Dendritic cell treated with granulocyte-macrophage colony-stimulating factor and Interleukin-4, amounts not matched to agents 40 ng/mL and 50 ng/mL, for 4 days (primary cell): ENCODE data around the gene SOD1.
"Not testable (repeated sequence)": the region's sequence is repeated elsewhere in the genome, so short reads cannot be mapped to it uniquely, and the experiment has no call there.

Experiments
- H3K27ac Mint-ChIP-seq: one replicate; pipeline ENCODE4 v1.8.0; 2022; ENCODE audit warnings: mild to moderate bottlenecking, mixed read lengths
- H3K27me3 Mint-ChIP-seq: one replicate; pipeline ENCODE4 v1.8.0; 2022; ENCODE audit warnings: mild to moderate bottlenecking, mixed read lengths
- H3K36me3 Mint-ChIP-seq: one replicate; pipeline ENCODE4 v1.8.0; 2022; ENCODE audit warnings: low read depth, mixed read lengths
- H3K4me1 Mint-ChIP-seq: one replicate; pipeline ENCODE4 v1.8.0; 2022; ENCODE audit warnings: low read depth, mixed read lengths
- H3K4me3 Mint-ChIP-seq: one replicate; pipeline ENCODE4 v1.8.0; 2022; ENCODE audit warnings: mild to moderate bottlenecking, moderate library complexity, mixed read lengths
- H3K9me3 Mint-ChIP-seq: one replicate; pipeline ENCODE4 v1.8.0; 2022; ENCODE audit warnings: mixed read lengths
- intact Hi-C: fragments of 100-400 bp; cut with micrococcal nuclease; formaldehyde crosslinking; loops from one replicate; pipeline ENCODE4 v1.15.0; 2022

SOD1 gene

GRCh38 chr21:31665397-31665796 lies 5.9 kb downstream of the SOD1 start:
- Mint-ChIP-seq H3K27ac (peak overlapping the region; percentile 10), H3K9me3 (no peaks in the 10 kb centered on the region), H3K4me1 (peaks cover 43% of the 10 kb centered on the region), H3K27me3 (no peaks in the 10 kb centered on the region), H3K36me3 (peaks cover 81% of the 10 kb centered on the region), H3K4me3 (no peak overlapping the region)
- intact Hi-C loops = loop anchor here (5.0 kb wide), 1 partner anchor 57 kb away; no protein-coding TSS in a partner anchor

- not testable (repeated sequence) for H3K27me3 Mint-ChIP-seq, H3K4me3 Mint-ChIP-seq, H3K9me3 Mint-ChIP-seq
- Mint-ChIP-seq H3K4me1 (peaks cover 41% of the 10 kb centered on the region), H3K27ac (peak overlapping the region; percentile 10), H3K36me3 (peaks cover 84% of the 10 kb centered on the region)
- intact Hi-C loops = loop anchor here (5.0 kb wide), 1 partner anchor 56 kb away; no protein-coding TSS in a partner anchor
Observed at GRCh38 chr21:31665869-31666268, 6.4 kb downstream of the SOD1 start.

GRCh38 chr21:31666445-31667010 lies 7.0 kb downstream of the SOD1 start:
- Mint-ChIP-seq H3K9me3 (no peaks in the 10 kb centered on the region), H3K4me3 (no peak overlapping the region), H3K27ac (no peak overlapping the region), H3K4me1 (peaks cover 34% of the 10 kb centered on the region), H3K36me3 (peaks cover 83% of the 10 kb centered on the region), H3K27me3 (no peaks in the 10 kb centered on the region)
- intact Hi-C loops = loop anchor here (5.0 kb wide), 1 partner anchor 56 kb away; no protein-coding TSS in a partner anchor

GRCh38 chr21:31667132-31667531 lies 7.6 kb downstream of the SOD1 start:
- Mint-ChIP-seq H3K4me1 (peaks cover 30% of the 10 kb centered on the region), H3K27ac (no peak overlapping the region), H3K27me3 (no peaks in the 10 kb centered on the region), H3K36me3 (peaks cover 85% of the 10 kb centered on the region), H3K4me3 (no peak overlapping the region), H3K9me3 (no peaks in the 10 kb centered on the region)
- intact Hi-C loops = loop anchor here (5.0 kb wide), 1 partner anchor 55 kb away; no protein-coding TSS in a partner anchor

- H3K4me3 Mint-ChIP-seq = no peak overlapping the region
- peaks cover 84% of the 10 kb centered on the region for H3K36me3 Mint-ChIP-seq
- H3K27me3 Mint-ChIP-seq = no peaks in the 10 kb centered on the region
- H3K4me1 Mint-ChIP-seq = peaks cover 29% of the 10 kb centered on the region
- intact Hi-C loops = loop anchor here (5.0 kb wide), 1 partner anchor 55 kb away; no protein-coding TSS in a partner anchor
- H3K9me3 Mint-ChIP-seq = no peaks in the 10 kb centered on the region
- H3K27ac Mint-ChIP-seq = no peak overlapping the region
Observed at GRCh38 chr21:31667639-31668038, 8.1 kb downstream of the SOD1 start.

GRCh38 chr21:31668651-31669491 lies 9.4 kb downstream of the SOD1 start:
- Mint-ChIP-seq H3K4me3 (no peak overlapping the region), H3K36me3 (peaks cover 74% of the 10 kb centered on the region)

GRCh38 chr21:31670070-31670469 lies 10.6 kb downstream of the SOD1 start:
- H3K27ac Mint-ChIP-seq = no peak overlapping the region
- H3K4me1 Mint-ChIP-seq = peaks cover 16% of the 10 kb centered on the region
- H3K27me3 Mint-ChIP-seq = no peaks in the 10 kb centered on the region
- no peaks in the 10 kb centered on the region for H3K9me3 Mint-ChIP-seq
- intact Hi-C loops = no loop called here
- peaks cover 62% of the 10 kb centered on the region for H3K36me3 Mint-ChIP-seq
- H3K4me3 Mint-ChIP-seq = no peak overlapping the region

More at GRCh38 chr21:31668651-31669491, 9.4 kb downstream of the SOD1 start:
- intact Hi-C loops = loop anchor here (5.0 kb wide), 1 partner anchor 53 kb away; no protein-coding TSS in a partner anchor
- no peaks in the 10 kb centered on the region for H3K9me3 Mint-ChIP-seq
- H3K27ac Mint-ChIP-seq = no peak overlapping the region
- H3K4me1 Mint-ChIP-seq = peaks cover 24% of the 10 kb centered on the region
- H3K27me3 Mint-ChIP-seq = no peaks in the 10 kb centered on the region

- Mint-ChIP-seq H3K4me3 (no peak overlapping the region), H3K9me3 (no peaks in the 10 kb centered on the region), H3K4me1 (peaks cover 11% of the 10 kb centered on the region), H3K36me3 (peaks cover 52% of the 10 kb centered on the region), H3K27me3 (no peaks in the 10 kb centered on the region), H3K27ac (no peak overlapping the region)
- intact Hi-C loops = no loop called here
Observed at GRCh38 chr21:31671146-31671716, 11.7 kb downstream of the SOD1 start.

- no peaks in the 10 kb centered on the region for H3K27me3 Mint-ChIP-seq
- no peak overlapping the region for H3K27ac Mint-ChIP-seq
- H3K36me3 Mint-ChIP-seq = peaks cover 45% of the 10 kb centered on the region
- no peaks in the 10 kb centered on the region for H3K9me3 Mint-ChIP-seq
- peaks cover 4% of the 10 kb centered on the region for H3K4me1 Mint-ChIP-seq
- H3K4me3 Mint-ChIP-seq = no peak overlapping the region
- intact Hi-C loops = no loop called here
Observed at GRCh38 chr21:31671931-31672330, 12.4 kb downstream of the SOD1 start.

GRCh38 chr21:31673321-31673912 lies 13.9 kb downstream of the SOD1 start:
- Mint-ChIP-seq H3K27me3 (no peaks in the 10 kb centered on the region), H3K4me3 (no peak overlapping the region), H3K9me3 (no peaks in the 10 kb centered on the region), H3K36me3 (peaks cover 30% of the 10 kb centered on the region), H3K27ac (no peak overlapping the region), H3K4me1 (no peaks in the 10 kb centered on the region)
- intact Hi-C loops = no loop called here

- intact Hi-C loops = no loop called here
- Mint-ChIP-seq H3K9me3 (no peaks in the 10 kb centered on the region), H3K36me3 (peaks cover 18% of the 10 kb centered on the region), H3K4me3 (no peak overlapping the region), H3K4me1 (no peaks in the 10 kb centered on the region), H3K27me3 (no peaks in the 10 kb centered on the region), H3K27ac (no peak overlapping the region)
Observed at GRCh38 chr21:31675318-31675717, 15.8 kb downstream of the SOD1 start.

GRCh38 chr21:31675960-31676359 lies 16.5 kb downstream of the SOD1 start:
- no peaks in the 10 kb centered on the region for H3K27me3 Mint-ChIP-seq
- intact Hi-C loops = no loop called here
- no peaks in the 10 kb centered on the region for H3K4me1 Mint-ChIP-seq
- peaks cover 13% of the 10 kb centered on the region for H3K36me3 Mint-ChIP-seq
- no peaks in the 10 kb centered on the region for H3K9me3 Mint-ChIP-seq
- no peak overlapping the region for H3K27ac Mint-ChIP-seq
- H3K4me3 Mint-ChIP-seq = no peak overlapping the region

GRCh38 chr21:31677047-31677446 lies 17.6 kb downstream of the SOD1 start:
- Mint-ChIP-seq H3K9me3 (no peaks in the 10 kb centered on the region), H3K4me1 (no peaks in the 10 kb centered on the region), H3K27ac (no peak overlapping the region), H3K4me3 (no peak overlapping the region), H3K36me3 (peaks cover 8% of the 10 kb centered on the region), H3K27me3 (no peaks in the 10 kb centered on the region)
- intact Hi-C loops = no loop called here

- no peak overlapping the region for H3K27ac Mint-ChIP-seq
- no peaks in the 10 kb centered on the region for H3K9me3 Mint-ChIP-seq
- peaks cover 14% of the 10 kb centered on the region for H3K36me3 Mint-ChIP-seq
- H3K27me3 Mint-ChIP-seq = no peaks in the 10 kb centered on the region
- intact Hi-C loops = no loop called here
- H3K4me1 Mint-ChIP-seq = no peaks in the 10 kb centered on the region
- no peak overlapping the region for H3K4me3 Mint-ChIP-seq
Observed at GRCh38 chr21:31678478-31678877, 19.0 kb downstream of the SOD1 start.
